GM12878 (cell line): ENCODE results near the gene SULT1A2. TPM values are rescaled to one million over a fixed set of nuclear protein-coding genes. Genes with fewer than 3 reads are reported as not detected.

Experiments used
- BACH1 ChIP-seq: fragments of 450-650 bp; IDR thresholded peaks from 2 replicates; pipeline ENCODE4 v1.6.1; 2017; ENCODE audit warnings: mild to moderate bottlenecking, borderline replicate concordance
- BCLAF1 ChIP-seq: fragments of 450-650 bp; IDR thresholded peaks from 2 replicates; pipeline ENCODE4 v1.6.1; 2017; ENCODE audit warnings: antibody characterized with exemption, mild to moderate bottlenecking, moderate library complexity
- CHD4 ChIP-seq: fragments of 200-600 bp; sonication (generic); IDR thresholded peaks from 2 replicates; pipeline ENCODE4 v1.6.1; 2016; ENCODE audit warnings: mild to moderate bottlenecking
- CREM ChIP-seq: IDR thresholded peaks from 2 replicates; pipeline ENCODE4 v1.6.1; 2014; ENCODE audit warnings: antibody characterized with exemption, low read depth
- CUX1 ChIP-seq: IDR thresholded peaks from 2 replicates; pipeline ENCODE4 v1.6.1; 2012; ENCODE audit warnings: improper control_type of control experiment, low read depth, low read length; ENCODE audit not compliant: insufficient replicate concordance
- JUNB ChIP-seq: IDR thresholded peaks from 2 replicates; pipeline ENCODE4 v1.6.1; 2016; ENCODE audit warnings: antibody characterized with exemption, mild to moderate bottlenecking
- LARP7 ChIP-seq: fragments of 450-650 bp; IDR thresholded peaks from 2 replicates; pipeline ENCODE4 v1.6.1; 2017; ENCODE audit warnings: mild to moderate bottlenecking
- MYC ChIP-seq: IDR thresholded peaks from 2 replicates; pipeline ENCODE4 v1.6.1; 2011; ENCODE audit warnings: mild to moderate bottlenecking, low read length, moderate library complexity, inconsistent platforms; ENCODE audit not compliant: insufficient read depth, insufficient replicate concordance, insufficient read length, severe bottlenecking
- NFYB ChIP-seq: IDR thresholded peaks from 2 replicates; pipeline ENCODE4 v1.6.1; 2011; ENCODE audit warnings: low read depth, mild to moderate bottlenecking, low read length, improper control_type of control experiment, moderate library complexity; ENCODE audit not compliant: insufficient read depth
- NR2C1 ChIP-seq: fragments of 450-650 bp; IDR thresholded peaks from 2 replicates; pipeline ENCODE4 v1.6.1; 2017; ENCODE audit warnings: antibody characterized with exemption, mild to moderate bottlenecking, moderate library complexity
- PKNOX1 ChIP-seq: fragments of 450-650 bp; IDR thresholded peaks from 2 replicates; pipeline ENCODE4 v1.6.1; 2016; ENCODE audit warnings: mild to moderate bottlenecking
- POLR2A ChIP-seq: IDR thresholded peaks from 2 replicates; pipeline ENCODE4 v1.6.1; 2011; ENCODE audit warnings: low read depth, mild to moderate bottlenecking, low read length
- POLR2AphosphoS5 ChIP-seq: IDR thresholded peaks from 2 replicates; pipeline ENCODE4 v1.6.1; 2011; ENCODE audit warnings: mild to moderate bottlenecking, low read length, inconsistent platforms
- RAD51 ChIP-seq: fragments of 450-650 bp; IDR thresholded peaks from 2 replicates; pipeline ENCODE4 v1.6.1; 2016; ENCODE audit warnings: moderate library complexity, mild to moderate bottlenecking, inconsistent platforms
- SMAD1 ChIP-seq: fragments of 450-650 bp; IDR thresholded peaks from 2 replicates; pipeline ENCODE4 v1.6.1; 2018; ENCODE audit warnings: mild to moderate bottlenecking, low read depth; ENCODE audit not compliant: partially characterized antibody
- SMAD5 ChIP-seq: IDR thresholded peaks from 2 replicates; pipeline ENCODE4 v1.6.1; 2016; ENCODE audit warnings: antibody characterized with exemption, low read depth
- SUPT20H ChIP-seq: IDR thresholded peaks from 2 replicates; pipeline ENCODE4 v1.6.1; 2011; ENCODE audit warnings: low read depth, mild to moderate bottlenecking, low read length, moderate library complexity, borderline replicate concordance; ENCODE audit not compliant: control insufficient read depth
- TCF12 ChIP-seq: IDR thresholded peaks from 2 replicates; pipeline ENCODE4 v1.6.1; 2011; ENCODE audit warnings: low read depth, mild to moderate bottlenecking, low read length
- USF1 ChIP-seq: IDR thresholded peaks from 2 replicates; pipeline ENCODE4 v1.6.1; 2011; ENCODE audit warnings: borderline replicate concordance, low read depth, mild to moderate bottlenecking, moderate library complexity, mixed read lengths, low read length; ENCODE audit not compliant: insufficient read depth; ENCODE audit errors: extremely low read length
- YBX1 ChIP-seq: fragments of 450-650 bp; IDR thresholded peaks from 2 replicates; pipeline ENCODE4 v1.6.1; 2016; ENCODE audit warnings: antibody characterized with exemption
- polyA plus RNA-seq, 11 experiments: library from polyadenylated mRNA; depleted of rRNA in 4 of 11; unstranded in 6 of 11; stranded (reverse) in 5 of 11; fragments of >200 nt; fragmentation: Nextera tagmentation in 4 of 11; fragmentation: Illumina TruSeq in 1 of 11; extraction: Ambion mirVana in 4 of 11; extraction: Trizol in 1 of 11; gene quantifications; 1 replicate in 1 of 11; 2 replicates in 10 of 11; pipeline versions ENCODE4 v1.2.1 to v1.2.3, GENCODE V29; 2011 to 2016; ENCODE audit warnings: inconsistent platforms in 2 of 11, missing spikeins in 2 of 11, low read depth in 1 of 11
- total RNA-seq, 4 experiments: library from RNA; depleted of rRNA in 3 of 4; stranded (reverse); fragments of >200 nt in 3 of 4; fragmentation: Illumina TruSeq in 1 of 4; extraction: Trizol in 1 of 4; gene quantifications; 2 replicates each; pipeline versions ENCODE4 v1.2.1 to v1.2.3, GENCODE V29; 2013 to 2021

Gene SULT1A2
- total and polyA plus RNA-seq, 10 of the 15 experiments (the other 5 are each of a cell fraction or from before 2014, with no cell fraction given) = 0.06 to 0.39 (median 0.07) TPM; not detected in 7

- TF ChIP-seq BCLAF1 (no peak), SMAD1 (no peak), BACH1 (peak; percentile 79; the same call in 1 of the 2 replicates), CHD4 (no peak), CUX1 (no peak), SMAD5 (peak; percentile 59; the same call in 1 of the 2 replicates), USF1 (no peak), JUNB (no peak), YBX1 (no peak), NFYB (no peak), LARP7 (peak; percentile 86; the same call in 1 of the 2 replicates), CREM (peak; percentile 96), PKNOX1 (peak; percentile 81), POLR2A (peak; percentile 98), POLR2AphosphoS5 (peak; percentile 95), NR2C1 (0 out of 2 replicates have a peak, but pooled peaks have one; percentile 33), MYC (peak; percentile 60), SUPT20H (no peak), TCF12 (0 out of 2 replicates have a peak, but pooled peaks have one; percentile 18), RAD51 (no peak)
Observed at GRCh38 chr16:28553776-28554633, 42.8 kb downstream of the SULT1A2 start, which contains the start of gene SGF29 (continued).
